ENCODE results near the gene NTNG2.

The NTNG2 gene

GRCh38 chr9:132175431-132175830 lies 13.6 kb downstream of the NTNG2 start:
- DNase-seq: no peak

- no peak for DNase-seq
These were observed 14.5 kb downstream of the NTNG2 start for GRCh38 chr9:132176338-132176737.

- no peak for DNase-seq
These were observed 20.0 kb downstream of the NTNG2 start for GRCh38 chr9:132181796-132182313.

- DNase-seq: no peak
These were observed 20.6 kb downstream of the NTNG2 start for GRCh38 chr9:132182314-132183091.

- no peak for DNase-seq
These were observed 21.3 kb downstream of the NTNG2 start for GRCh38 chr9:132183134-132183533.

- no peak for DNase-seq
These were observed 21.9 kb downstream of the NTNG2 start for GRCh38 chr9:132183715-132184114.

GRCh38 chr9:132184124-132184523 lies 22.3 kb downstream of the NTNG2 start:
- DNase-seq: no peak

- no peak for DNase-seq
These were observed 23.5 kb downstream of the NTNG2 start for GRCh38 chr9:132185073-132186009.

- DNase-seq: no peak
These were observed 25.3 kb downstream of the NTNG2 start for GRCh38 chr9:132187121-132187620.

- no peak for DNase-seq
These were observed 29.1 kb downstream of the NTNG2 start for GRCh38 chr9:132190966-132191365.

GRCh38 chr9:132192728-132193127 lies 30.9 kb downstream of the NTNG2 start:
- no peak for DNase-seq

GRCh38 chr9:132193227-132194124 lies 31.6 kb downstream of the NTNG2 start:
- no peak for DNase-seq

- DNase-seq: no peak
These were observed 32.6 kb downstream of the NTNG2 start for GRCh38 chr9:132194508-132194907.

- no peak for DNase-seq
These were observed 35.5 kb downstream of the NTNG2 start for GRCh38 chr9:132197315-132197714.

- DNase-seq: no peak
These were observed 36.1 kb downstream of the NTNG2 start for GRCh38 chr9:132197856-132198550.

GRCh38 chr9:132199056-132199455 lies 37.2 kb downstream of the NTNG2 start:
- no peak for DNase-seq

GRCh38 chr9:132200706-132201105 lies 38.8 kb downstream of the NTNG2 start:
- no peak for DNase-seq

GRCh38 chr9:132201139-132201538 lies 39.3 kb downstream of the NTNG2 start:
- DNase-seq: no peak

GRCh38 chr9:132201780-132202703 lies 40.2 kb downstream of the NTNG2 start:
- no peak for DNase-seq

- no peak for DNase-seq
These were observed 43.0 kb downstream of the NTNG2 start for GRCh38 chr9:132204883-132205282.

- no peak for DNase-seq
These were observed 45.4 kb downstream of the NTNG2 start for GRCh38 chr9:132207215-132207614.
